HCT116 (cell line): ENCODE measurements around the gene PHF21A. TPM values are rescaled to one million over a fixed set of nuclear protein-coding genes. Genes with fewer than 3 reads are reported as not detected.
A peak's percentile ranks its signal among the peaks of the same experiment; 100 is the strongest.

Experiments used
- ATAC-seq: fragments of 200-7000 bp; cut with Tn5 transposase; 2 replicates; pipeline ENCODE4 v1.9.1; 2020; ENCODE audit warnings: mild to moderate bottlenecking, moderate library complexity
- BruUV-seq: library from RNA; stranded (reverse); fragments of 400-500 nt; replicated peaks from 2 replicates; lab custom pipeline; 2021; lab: Mats Ljungman, UMichigan
- CTCF ChIA-PET: fragments of 300-600 bp; sonication (Branson Sonifier 250); formaldehyde crosslinking; loops from one replicate; lab custom pipeline; 2021; ENCODE audit warnings: antibody characterized with exemption; lab: Charles Lee
- POLR2A ChIA-PET: fragments of 300-600, 350-600 bp; sonication (Branson Sonifier 250); formaldehyde crosslinking; loops from one replicate; lab custom pipeline; 2021; ENCODE audit warnings: antibody characterized with exemption; lab: Charles Lee
- RAD21 ChIA-PET, 2 experiments: fragments of 300-600 bp; sonication (Branson Sonifier 250); formaldehyde crosslinking; loops; one replicate each; lab custom pipeline; 2023; ENCODE audit warnings: low total read pairs in 2 of 2; ENCODE audit not compliant: uncharacterized antibody in 2 of 2, unreplicated experiment in 2 of 2, low non-redundant PET in 1 of 2; lab: Charles Lee
- DNase-seq: peaks from one replicate; pipeline ENCODE4 v3.0.0-alpha.2; 2010; ENCODE audit warnings: low read depth, low spot score
- H2AFZ ChIP-seq: fragments of 200-600 bp; shearing (Covaris generic), sonication (generic); 2 replicates; pipeline ENCODE4 v1.6.1; 2017; ENCODE audit warnings: low read depth, mixed run types, mixed read lengths, antibody characterized with exemption, low read length; ENCODE audit not compliant: poor library complexity, severe bottlenecking
- H3K27ac ChIP-seq: 2 replicates; pipeline ENCODE4 v1.5.1; 2012; ENCODE audit warnings: low read depth, low read length
- H3K27me3 ChIP-seq: fragments of 200-600 bp; sonication (generic); 2 replicates; pipeline ENCODE4 v1.6.1; 2016; ENCODE audit warnings: mixed run types, low read length, mixed read lengths; ENCODE audit not compliant: insufficient read depth
- H3K36me3 ChIP-seq, 2 experiments: fragments of 200-500 bp in 1 of 2; fragments of 200-600 bp in 1 of 2; sonication (Bioruptor generic) in 1 of 2; sonication (generic) in 1 of 2; 2 replicates each; pipeline versions ENCODE4 v1.5.1 to v1.6.1; 2014 to 2016; ENCODE audit warnings: low read length in 2 of 2, inconsistent platforms in 1 of 2, mixed read lengths in 1 of 2, mixed run types in 1 of 2; ENCODE audit not compliant: insufficient read depth in 2 of 2, control insufficient read depth in 1 of 2
- H3K4me1 ChIP-seq, 2 experiments: fragments of 200-600 bp in 1 of 2; sonication (generic) in 1 of 2; 2 replicates each; pipeline versions ENCODE4 v1.5.1 to v1.6.1; 2012 to 2017; ENCODE audit warnings: low read length in 2 of 2, inconsistent platforms in 1 of 2, mild to moderate bottlenecking in 1 of 2, mixed read lengths in 1 of 2, mixed run types in 1 of 2, moderate library complexity in 1 of 2; ENCODE audit not compliant: insufficient read depth in 2 of 2, control insufficient read depth in 1 of 2
- H3K4me2 ChIP-seq: fragments of 200-600 bp; sonication (generic); 2 replicates; pipeline ENCODE4 v1.6.1; 2017; ENCODE audit warnings: mixed run types, low read length, mixed read lengths
- H3K4me3 ChIP-seq, 2 experiments: fragments of 200-600 bp in 1 of 2; sonication (generic) in 1 of 2; replicated peaks in 1 of 2; 2 replicates each; pipeline ENCODE4 v1.5.1; 2011 to 2016; ENCODE audit warnings: low read length in 2 of 2, control low read depth in 1 of 2, low read depth in 1 of 2, mild to moderate bottlenecking in 1 of 2, mixed read lengths in 1 of 2, mixed run types in 1 of 2
- H3K79me2 ChIP-seq: fragments of 200-600 bp; sonication (generic); 2 replicates; pipeline ENCODE4 v1.6.1; 2017; ENCODE audit warnings: mild to moderate bottlenecking, mixed run types, low read length, moderate library complexity, mixed read lengths; ENCODE audit not compliant: insufficient read depth
- H3K9ac ChIP-seq: fragments of 200-600 bp; sonication (generic); 2 replicates; pipeline ENCODE4 v1.6.1; 2016; ENCODE audit warnings: low read length, mixed read lengths
- H3K9me2 ChIP-seq: fragments of 200-600 bp; sonication (generic), shearing (Covaris generic); 2 replicates; pipeline ENCODE4 v1.6.1; 2017; ENCODE audit warnings: mixed run types, mild to moderate bottlenecking, moderate library complexity; ENCODE audit not compliant: insufficient read depth
- H3K9me3 ChIP-seq, 2 experiments: fragments of 200-500 bp in 1 of 2; fragments of 200-600 bp in 1 of 2; sonication (Bioruptor generic) in 1 of 2; sonication (generic) in 1 of 2; 2 replicates each; pipeline ENCODE4 v1.6.1; 2014 to 2017; ENCODE audit warnings: low read length in 2 of 2, mixed read lengths in 2 of 2, inconsistent platforms in 1 of 2, low read depth in 1 of 2, mild to moderate bottlenecking in 1 of 2, mixed run types in 1 of 2, moderate library complexity in 1 of 2; ENCODE audit not compliant: control insufficient read depth in 1 of 2, insufficient read depth in 1 of 2
- H4K20me1 ChIP-seq: fragments of 200-600 bp; sonication (generic), shearing (Covaris generic); 2 replicates; pipeline ENCODE4 v1.6.1; 2017; ENCODE audit warnings: mixed run types, mild to moderate bottlenecking, moderate library complexity; ENCODE audit not compliant: insufficient read depth
- CEBPB ChIP-seq: IDR thresholded peaks from 2 replicates; pipeline ENCODE4 v1.6.1; 2012; ENCODE audit warnings: low read depth
- EZH2 ChIP-seq: fragments of 200-600 bp; sonication (generic); IDR thresholded peaks from 2 replicates; pipeline ENCODE4 v1.6.1; 2017; ENCODE audit warnings: antibody characterized with exemption, mixed run types
- EZH2phosphoT487 ChIP-seq: fragments of 200-600 bp; IDR thresholded peaks from 2 replicates; pipeline ENCODE4 v1.6.1; 2018; ENCODE audit warnings: antibody characterized with exemption, borderline replicate concordance
- POLR2A ChIP-seq: IDR thresholded peaks from 2 replicates; pipeline ENCODE4 v1.7.0; 2011; ENCODE audit warnings: borderline replicate concordance; ENCODE audit not compliant: insufficient read depth, insufficient read length; ENCODE audit errors: extremely low read depth
- RAD21 ChIP-seq: IDR thresholded peaks from 2 replicates; pipeline ENCODE4 v1.6.1; 2012; ENCODE audit warnings: low read depth, mild to moderate bottlenecking
- TCF7L2 ChIP-seq: IDR thresholded peaks from 2 replicates; pipeline ENCODE4 v1.7.0; 2011; ENCODE audit warnings: borderline replicate concordance, inconsistent platforms; ENCODE audit not compliant: insufficient read depth, insufficient read length; ENCODE audit errors: extremely low read depth
- YY1 ChIP-seq: IDR thresholded peaks from 2 replicates; pipeline ENCODE4 v1.6.1; 2011; ENCODE audit warnings: low read length, low read depth, moderate library complexity, mild to moderate bottlenecking; ENCODE audit not compliant: insufficient replicate concordance; ENCODE audit errors: extremely low read depth
- intact Hi-C: fragments of 100-400 bp; cut with micrococcal nuclease; formaldehyde crosslinking; loops from 2 replicates; pipeline ENCODE4 v1.10.0; 2022
- total RNA-seq: library from RNA; stranded (reverse); gene quantifications from one replicate; pipeline ENCODE4 v1.2.1, GENCODE V29; 2021; ENCODE audit not compliant: unreplicated experiment
- TF ChIP-seq, protein P1 (sequence below): IDR thresholded peaks from 2 replicates; pipeline ENCODE4 v1.6.1; 2012; ENCODE audit warnings: low read depth

PHF21A gene
- total RNA-seq, 1 experiment from 2014 or later = 27.0 TPM

DNA sequence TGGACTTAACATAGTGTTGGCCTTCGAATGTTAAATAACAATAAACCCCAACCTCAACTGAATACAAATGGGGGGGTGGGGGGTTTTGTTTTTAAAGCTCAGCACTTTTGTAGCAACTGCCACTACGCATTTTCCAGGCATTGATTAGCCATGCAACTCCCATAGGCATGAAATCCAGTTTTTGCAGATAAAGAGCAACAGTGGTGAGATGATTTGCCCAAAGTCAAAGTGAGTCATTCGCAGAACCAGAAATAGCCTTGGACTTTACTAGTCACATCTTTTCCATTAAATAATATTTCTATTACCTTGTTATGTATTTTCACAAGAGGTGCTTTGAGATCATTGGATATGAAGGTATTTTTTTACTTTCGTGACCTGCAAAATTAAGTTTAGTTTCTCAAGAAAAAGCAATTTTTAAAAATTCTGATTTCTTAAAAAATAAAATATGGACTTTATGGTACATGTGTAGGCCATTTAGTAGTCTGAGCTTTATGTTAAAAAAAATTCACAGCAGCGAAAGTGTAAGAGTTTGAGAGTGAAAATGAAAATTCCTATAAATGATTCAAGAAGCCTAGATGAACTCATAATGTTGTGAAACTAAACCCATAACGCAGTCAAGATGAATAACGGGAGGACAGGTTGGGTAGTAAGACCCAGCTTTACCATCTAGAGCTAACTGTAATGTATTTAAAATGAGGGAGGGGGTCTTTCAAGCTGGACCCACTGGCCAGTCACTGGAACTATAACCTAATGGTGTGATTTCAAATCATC is 1.9 kb upstream of the PHF21A start:
- H3K4me3 ChIP-seq = peak overlapping the region; percentile 66 to 71; a peak in 3 of 4 replicates
- H3K4me2 ChIP-seq = peak overlapping the region; percentile 94
- POLR2A ChIA-PET = no interaction called here
- H3K79me2 ChIP-seq = peaks cover 4% of the 10 kb centered on the region; the same call in 1 of the 2 replicates
- no peaks in the 10 kb centered on the region for H4K20me1 ChIP-seq
- H3K27ac ChIP-seq = no peak overlapping the region; the same call in 1 of the 2 replicates
- H3K4me1 ChIP-seq = peaks cover 17 to 33% of the 10 kb centered on the region in 2 experiments; a peak in 3 of 4 replicates
- peak overlapping the region; percentile 42 for H2AFZ ChIP-seq
- no TSS peak for BruUV-seq
- no peaks in the 10 kb centered on the region for H3K9me2 ChIP-seq
- ATAC-seq (no peak), DNase-seq (no peak)
- no peaks in the 10 kb centered on the region for H3K9me3 ChIP-seq
- CTCF ChIA-PET = no interaction called here
- intact Hi-C loops = no loop called here
- TF ChIP-seq TCF7L2 (no peak), CEBPB (no peak), RAD21 (no peak), POLR2A (no peak), EZH2 (no peak), EZH2phosphoT487 (no peak), YY1 (no peak)
- TF ChIP-seq, protein P1, sequence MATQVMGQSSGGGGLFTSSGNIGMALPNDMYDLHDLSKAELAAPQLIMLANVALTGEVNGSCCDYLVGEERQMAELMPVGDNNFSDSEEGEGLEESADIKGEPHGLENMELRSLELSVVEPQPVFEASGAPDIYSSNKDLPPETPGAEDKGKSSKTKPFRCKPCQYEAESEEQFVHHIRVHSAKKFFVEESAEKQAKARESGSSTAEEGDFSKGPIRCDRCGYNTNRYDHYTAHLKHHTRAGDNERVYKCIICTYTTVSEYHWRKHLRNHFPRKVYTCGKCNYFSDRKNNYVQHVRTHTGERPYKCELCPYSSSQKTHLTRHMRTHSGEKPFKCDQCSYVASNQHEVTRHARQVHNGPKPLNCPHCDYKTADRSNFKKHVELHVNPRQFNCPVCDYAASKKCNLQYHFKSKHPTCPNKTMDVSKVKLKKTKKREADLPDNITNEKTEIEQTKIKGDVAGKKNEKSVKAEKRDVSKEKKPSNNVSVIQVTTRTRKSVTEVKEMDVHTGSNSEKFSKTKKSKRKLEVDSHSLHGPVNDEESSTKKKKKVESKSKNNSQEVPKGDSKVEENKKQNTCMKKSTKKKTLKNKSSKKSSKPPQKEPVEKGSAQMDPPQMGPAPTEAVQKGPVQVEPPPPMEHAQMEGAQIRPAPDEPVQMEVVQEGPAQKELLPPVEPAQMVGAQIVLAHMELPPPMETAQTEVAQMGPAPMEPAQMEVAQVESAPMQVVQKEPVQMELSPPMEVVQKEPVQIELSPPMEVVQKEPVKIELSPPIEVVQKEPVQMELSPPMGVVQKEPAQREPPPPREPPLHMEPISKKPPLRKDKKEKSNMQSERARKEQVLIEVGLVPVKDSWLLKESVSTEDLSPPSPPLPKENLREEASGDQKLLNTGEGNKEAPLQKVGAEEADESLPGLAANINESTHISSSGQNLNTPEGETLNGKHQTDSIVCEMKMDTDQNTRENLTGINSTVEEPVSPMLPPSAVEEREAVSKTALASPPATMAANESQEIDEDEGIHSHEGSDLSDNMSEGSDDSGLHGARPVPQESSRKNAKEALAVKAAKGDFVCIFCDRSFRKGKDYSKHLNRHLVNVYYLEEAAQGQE = no peak
- no peaks in the 10 kb centered on the region for H3K27me3 ChIP-seq
- H3K9ac ChIP-seq = no peak overlapping the region
- RAD21 ChIA-PET = no interaction called here
- H3K36me3 ChIP-seq = no peaks in the 10 kb centered on the region
